Measurements from ENCODE around the gene DAZL. TPM values are rescaled to one million over a fixed set of nuclear protein-coding genes. Genes with fewer than 3 reads are reported as not detected.

DAZL gene
- total RNA-seq, 1 donor from 2014 or later = not detected

GRCh38 chr3:16614033-16615031 lies 9.1 kb upstream of the DAZL start:
- DNase-seq (ENCODE audit: low spot score) = no peak
- Mint-ChIP-seq H3K36me3 (ENCODE audit: low read depth) (no peaks in the 10 kb centered on the region), H3K27ac (ENCODE audit: unreplicated experiment) (no peak overlapping the region)

GRCh38 chr3:16609927-16610580 lies 4.8 kb upstream of the DAZL start:
- peaks cover 6% of the 10 kb centered on the region for H3K4me1 Mint-ChIP-seq (ENCODE audit: low read depth)
- no peaks in the 10 kb centered on the region for H3K36me3 Mint-ChIP-seq (ENCODE audit: low read depth)
- no peak overlapping the region for H3K4me3 Mint-ChIP-seq (ENCODE audit: unreplicated experiment)
- DNase-seq (ENCODE audit: low spot score) = no peak
- H3K27me3 Mint-ChIP-seq (ENCODE audit: low read depth) = peaks cover 33% of the 10 kb centered on the region
- no peaks in the 10 kb centered on the region for H3K9me3 Mint-ChIP-seq (ENCODE audit: low read depth)
- no peak overlapping the region for H3K27ac Mint-ChIP-seq (ENCODE audit: unreplicated experiment)
- TF ChIP-seq CTCF (IDR thresholded peaks at IDR 0.05) = no peak

More at GRCh38 chr3:16614033-16615031, 9.1 kb upstream of the DAZL start:
- no peak overlapping the region for H3K4me3 Mint-ChIP-seq (ENCODE audit: unreplicated experiment)
- H3K27me3 Mint-ChIP-seq (ENCODE audit: low read depth) = peaks cover 32% of the 10 kb centered on the region
- peaks cover 5% of the 10 kb centered on the region for H3K9me3 Mint-ChIP-seq (ENCODE audit: low read depth)
- TF ChIP-seq CTCF (IDR thresholded peaks at IDR 0.05) = no peak
- no peaks in the 10 kb centered on the region for H3K4me1 Mint-ChIP-seq (ENCODE audit: low read depth)

GRCh38 chr3:16608816-16609215 lies 3.6 kb upstream of the DAZL start:
- Mint-ChIP-seq H3K36me3 (ENCODE audit: low read depth) (no peaks in the 10 kb centered on the region), H3K9me3 (ENCODE audit: low read depth) (no peaks in the 10 kb centered on the region), H3K27ac (ENCODE audit: unreplicated experiment) (no peak overlapping the region), H3K4me1 (ENCODE audit: low read depth) (peaks cover 6% of the 10 kb centered on the region), H3K27me3 (ENCODE audit: low read depth) (peaks cover 29% of the 10 kb centered on the region), H3K4me3 (ENCODE audit: unreplicated experiment) (no peak overlapping the region)
- no peak for TF ChIP-seq CTCF (IDR thresholded peaks at IDR 0.05)
- DNase-seq (ENCODE audit: low spot score) = no peak

GRCh38 chr3:16607718-16608117 lies 2.5 kb upstream of the DAZL start:
- H3K27me3 Mint-ChIP-seq (ENCODE audit: low read depth) = peaks cover 32% of the 10 kb centered on the region
- no peak for TF ChIP-seq CTCF (IDR thresholded peaks at IDR 0.05)
- no peak for DNase-seq (ENCODE audit: low spot score)
- H3K9me3 Mint-ChIP-seq (ENCODE audit: low read depth) = no peaks in the 10 kb centered on the region
- no peak overlapping the region for H3K27ac Mint-ChIP-seq (ENCODE audit: unreplicated experiment)
- H3K4me1 Mint-ChIP-seq (ENCODE audit: low read depth) = peaks cover 6% of the 10 kb centered on the region
- H3K36me3 Mint-ChIP-seq (ENCODE audit: low read depth) = no peaks in the 10 kb centered on the region
- no peak overlapping the region for H3K4me3 Mint-ChIP-seq (ENCODE audit: unreplicated experiment)

GRCh38 chr3:16606398-16606797 lies 1.2 kb upstream of the DAZL start:
- no peak overlapping the region for H3K4me3 Mint-ChIP-seq (ENCODE audit: unreplicated experiment)
- H3K27me3 Mint-ChIP-seq (ENCODE audit: low read depth) = peaks cover 30% of the 10 kb centered on the region
- no peaks in the 10 kb centered on the region for H3K36me3 Mint-ChIP-seq (ENCODE audit: low read depth)
- H3K9me3 Mint-ChIP-seq (ENCODE audit: low read depth) = no peaks in the 10 kb centered on the region
- TF ChIP-seq CTCF (IDR thresholded peaks at IDR 0.05) = no peak
- peaks cover 6% of the 10 kb centered on the region for H3K4me1 Mint-ChIP-seq (ENCODE audit: low read depth)
- DNase-seq (ENCODE audit: low spot score) = no peak
- no peak overlapping the region for H3K27ac Mint-ChIP-seq (ENCODE audit: unreplicated experiment)
